ENCODE results near the gene CTSS. TPM values are rescaled to one million over a fixed set of nuclear protein-coding genes. Genes with fewer than 3 reads are reported as not detected.
A peak's percentile ranks its signal among the peaks of the same experiment; 100 is the strongest.
"Not testable (repeated sequence)": the region's sequence is repeated elsewhere in the genome, so short reads cannot be mapped to it uniquely, and the experiment has no call there.

Gene CTSS
- total RNA-seq (2014; rRNA removed; shearing (Covaris generic)), result 6.6 and 13.4 TPM in 2 replicates

- H3K9me3 ChIP-seq (replicated peaks), result no peaks in the 10 kb centered on the region
- peak in 1 of 2 experiments; percentile 54 for DNase-seq (ENCODE audit: low read depth in 1 of 2, low spot score in 2 of 2)
- H3K4me1 ChIP-seq (replicated peaks), result peaks cover 19% of the 10 kb centered on the region
- peak within 1 kb of the TSS; percentile 66 for H3K27ac ChIP-seq
- no peaks in the 10 kb centered on the region for H3K36me3 ChIP-seq
- peak within 1 kb of the TSS; percentile 7; the same call in 1 of the 2 replicates for H3K4me3 ChIP-seq
- H3K27me3 ChIP-seq (replicated peaks), result no peaks in the 10 kb centered on the region
These were observed at the start of gene CTSS for GRCh38 chr1:150765296-150765976. Gene CTSS (minus strand): TSS chr1:150765778. CDS start chr1:150764763, 1,015 bp downstream.

- H3K4me3 ChIP-seq, result no peak overlapping the region
- H3K9me3 ChIP-seq (replicated peaks), result no peaks in the 10 kb centered on the region
- H3K27ac ChIP-seq, result no peak overlapping the region
- H3K27me3 ChIP-seq (replicated peaks), result no peaks in the 10 kb centered on the region
- peak; percentile 55 to 73 for DNase-seq (ENCODE audit: low read depth in 1 of 2, low spot score in 2 of 2)
- peaks cover 15% of the 10 kb centered on the region for H3K4me1 ChIP-seq (replicated peaks)
- peaks cover 55% of the 10 kb centered on the region for H3K36me3 ChIP-seq
These were observed 47.6 kb upstream of the CTSS start for GRCh38 chr1:150813028-150813707.

GRCh38 chr1:150810958-150811659 is 45.5 kb upstream of the CTSS start:
- Histone ChIP-seq H3K36me3 (peaks cover 39% of the 10 kb centered on the region), H3K4me1 (replicated peaks) (peaks cover 33% of the 10 kb centered on the region), H3K9me3 (replicated peaks) (no peaks in the 10 kb centered on the region), H3K4me3 (no peak overlapping the region), H3K27ac (no peak overlapping the region), H3K27me3 (replicated peaks) (no peaks in the 10 kb centered on the region)
- no peak for DNase-seq (ENCODE audit: low read depth in 1 of 2, low spot score in 2 of 2)

GRCh38 chr1:150809651-150810050 is 44.1 kb upstream of the CTSS start:
- Histone ChIP-seq H3K4me3 (no peak overlapping the region), H3K27me3 (replicated peaks) (no peaks in the 10 kb centered on the region), H3K4me1 (replicated peaks) (peaks cover 33% of the 10 kb centered on the region), H3K9me3 (replicated peaks) (no peaks in the 10 kb centered on the region), H3K36me3 (peaks cover 42% of the 10 kb centered on the region), H3K27ac (no peak overlapping the region)
- no peak for DNase-seq (ENCODE audit: low read depth in 1 of 2, low spot score in 2 of 2)

- Histone ChIP-seq H3K27ac (no peak overlapping the region), H3K9me3 (replicated peaks) (no peaks in the 10 kb centered on the region), H3K4me1 (replicated peaks) (peaks cover 33% of the 10 kb centered on the region), H3K36me3 (peaks cover 38% of the 10 kb centered on the region), H3K4me3 (no peak overlapping the region), H3K27me3 (replicated peaks) (no peaks in the 10 kb centered on the region)
- DNase-seq (ENCODE audit: low read depth in 1 of 2, low spot score in 2 of 2), result no peak
These were observed 43.3 kb upstream of the CTSS start for GRCh38 chr1:150808846-150809245.

- Histone ChIP-seq H3K36me3 (peaks cover 32% of the 10 kb centered on the region), H3K4me3 (peak within 1 kb of the TSS; percentile 24), H3K9me3 (replicated peaks) (no peaks in the 10 kb centered on the region), H3K27ac (no peak within 1 kb of the TSS), H3K27me3 (replicated peaks) (no peaks in the 10 kb centered on the region), H3K4me1 (replicated peaks) (peaks cover 33% of the 10 kb centered on the region)
- DNase-seq (ENCODE audit: low read depth in 1 of 2, low spot score in 2 of 2), result peak in 1 of 2 experiments; percentile 22
These were observed 42.5 kb upstream of the CTSS start, which contains the start of gene CTSK for GRCh38 chr1:150808121-150808520. Gene CTSK (minus strand): TSS chr1:150808260. CDS start chr1:150806805, 1,455 bp downstream.

GRCh38 chr1:150807249-150808023 is 41.9 kb upstream of the CTSS start:
- H3K27me3 ChIP-seq (replicated peaks), result no peaks in the 10 kb centered on the region
- no peaks in the 10 kb centered on the region for H3K9me3 ChIP-seq (replicated peaks)
- H3K36me3 ChIP-seq, result peaks cover 25% of the 10 kb centered on the region
- peak overlapping the region; percentile 24 for H3K4me3 ChIP-seq
- H3K4me1 ChIP-seq (replicated peaks), result peaks cover 33% of the 10 kb centered on the region
- no peak overlapping the region for H3K27ac ChIP-seq
- DNase-seq (ENCODE audit: low read depth in 1 of 2, low spot score in 2 of 2), result peak in 1 of 2 experiments; percentile 46

GRCh38 chr1:150805899-150806298 is 40.3 kb upstream of the CTSS start:
- H3K36me3 ChIP-seq, result peaks cover 10% of the 10 kb centered on the region

GRCh38 chr1:150804671-150805070 is 39.1 kb upstream of the CTSS start:
- Histone ChIP-seq H3K27ac (no peak overlapping the region), H3K4me3 (no peak overlapping the region), H3K4me1 (replicated peaks) (peaks cover 29% of the 10 kb centered on the region), H3K27me3 (replicated peaks) (no peaks in the 10 kb centered on the region), H3K9me3 (replicated peaks) (no peaks in the 10 kb centered on the region), H3K36me3 (peaks cover 7% of the 10 kb centered on the region)
- no peak for DNase-seq (ENCODE audit: low read depth in 1 of 2, low spot score in 2 of 2)

More at GRCh38 chr1:150805899-150806298, 40.3 kb upstream of the CTSS start:
- no peaks in the 10 kb centered on the region for H3K27me3 ChIP-seq (replicated peaks)
- no peak overlapping the region for H3K4me3 ChIP-seq
- H3K9me3 ChIP-seq (replicated peaks), result no peaks in the 10 kb centered on the region
- peaks cover 33% of the 10 kb centered on the region for H3K4me1 ChIP-seq (replicated peaks)
- no peak overlapping the region for H3K27ac ChIP-seq
- no peak for DNase-seq (ENCODE audit: low read depth in 1 of 2, low spot score in 2 of 2)

- Histone ChIP-seq H3K4me1 (replicated peaks) (no peaks in the 10 kb centered on the region), H3K27ac (no peak overlapping the region), H3K4me3 (no peak overlapping the region), H3K27me3 (replicated peaks) (no peaks in the 10 kb centered on the region), H3K9me3 (replicated peaks) (no peaks in the 10 kb centered on the region), H3K36me3 (peaks cover 6% of the 10 kb centered on the region)
- no peak for DNase-seq (ENCODE audit: low read depth in 1 of 2, low spot score in 2 of 2)
These were observed 33.5 kb upstream of the CTSS start for GRCh38 chr1:150799089-150799488.

- no peak for DNase-seq (ENCODE audit: low read depth in 1 of 2, low spot score in 2 of 2)
- no peaks in the 10 kb centered on the region for H3K4me1 ChIP-seq (replicated peaks)
- no peak overlapping the region for H3K27ac ChIP-seq
- no peaks in the 10 kb centered on the region for H3K9me3 ChIP-seq (replicated peaks)
- no peak overlapping the region for H3K4me3 ChIP-seq
- H3K36me3 ChIP-seq, result peaks cover 6% of the 10 kb centered on the region
- H3K27me3 ChIP-seq (replicated peaks), result no peaks in the 10 kb centered on the region
These were observed 32.9 kb upstream of the CTSS start for GRCh38 chr1:150798525-150798924.

GRCh38 chr1:150796374-150796773 is 30.8 kb upstream of the CTSS start:
- peaks cover 6% of the 10 kb centered on the region for H3K36me3 ChIP-seq
- H3K27ac ChIP-seq, result no peak overlapping the region
- H3K9me3 ChIP-seq (replicated peaks), result no peaks in the 10 kb centered on the region
- no peaks in the 10 kb centered on the region for H3K27me3 ChIP-seq (replicated peaks)
- DNase-seq (ENCODE audit: low read depth in 1 of 2, low spot score in 2 of 2), result no peak
- no peaks in the 10 kb centered on the region for H3K4me1 ChIP-seq (replicated peaks)
- H3K4me3 ChIP-seq, result no peak overlapping the region

- not testable (repeated sequence) for H3K4me3 ChIP-seq; H3K9me3 ChIP-seq (replicated peaks); H3K27me3 ChIP-seq (replicated peaks); H3K36me3 ChIP-seq; DNase-seq (ENCODE audit: low read depth in 1 of 2, low spot score in 2 of 2); H3K27ac ChIP-seq; H3K4me1 ChIP-seq (replicated peaks)
These were observed 28.2 kb upstream of the CTSS start for GRCh38 chr1:150793778-150794177.
